ENCODE data around the gene HIP1. TPM values are rescaled to one million over a fixed set of nuclear protein-coding genes. Genes with fewer than 3 reads are reported as not detected.

HIP1 gene
- total and polyA plus RNA-seq, 9 of the 15 experiments (the other 6 are each of a cell fraction or from before 2014, with no cell fraction given) = 2.4 to 13.7 (median 9.5) TPM

GRCh38 chr7:75628055-75628454, 110.7 kb downstream of the HIP1 start (continued):
- no peak for TF ChIP-seq HSF4 (CRISPR knock-in tag; IDR thresholded peaks at IDR 0.05; ENCODE audit: borderline replicate concordance)
- no peak for TF ChIP-seq BRF1 (IDR thresholded peaks at IDR 0.05; ENCODE audit: borderline replicate concordance, extremely low read depth, insufficient read length)
- no peak for TF ChIP-seq GABPB2 (CRISPR knock-in tag; conservative IDR thresholded peaks at IDR 0.05)
- TF ChIP-seq NFIC (IDR thresholded peaks at IDR 0.05) = no peak
- TF ChIP-seq ZNF23 (CRISPR knock-in tag; IDR thresholded peaks at IDR 0.05) = no peak
- TF ChIP-seq TOE1 (IDR thresholded peaks at IDR 0.05; ENCODE audit: borderline replicate concordance) = peak; percentile 28; the same call in 1 of the 2 replicates
- TF ChIP-seq TOE1 (CRISPR knock-in tag; IDR thresholded peaks at IDR 0.05; ENCODE audit: borderline replicate concordance, low read depth) = no peak
- no peak for TF ChIP-seq ZFP36 (IDR thresholded peaks at IDR 0.05; ENCODE audit: low read depth, low read length, partially characterized antibody)
- TF ChIP-seq ZHX1 (conservative IDR thresholded peaks at IDR 0.05; ENCODE audit: low read length) = no peak
- TF ChIP-seq DIDO1 (tag; IDR thresholded peaks at IDR 0.05; ENCODE audit: low read depth) = no peak
- no peak for TF ChIP-seq SPI1 (IDR thresholded peaks at IDR 0.05; ENCODE audit: borderline replicate concordance, low read depth, low read length)
- no peak for TF ChIP-seq MYC (IDR thresholded peaks at IDR 0.05; ENCODE audit: low read depth, low read length)
- TF ChIP-seq MYC (CRISPR knock-in tag; IDR thresholded peaks at IDR 0.05; ENCODE audit: borderline replicate concordance, low read depth) = no peak
- TF ChIP-seq CREM (IDR thresholded peaks at IDR 0.05; ENCODE audit: low read depth) = no peak
- no peak for TF ChIP-seq ZSCAN32 (CRISPR knock-in tag; IDR thresholded peaks at IDR 0.05)
- no peak for TF ChIP-seq TAF7 (tag; IDR thresholded peaks at IDR 0.05)
- no peak for TF ChIP-seq CBX8 (IDR thresholded peaks at IDR 0.05; ENCODE audit: borderline replicate concordance, extremely low read depth, low read depth, low read length, poor library complexity, severe bottlenecking)
- no peak for TF ChIP-seq ZKSCAN8 (CRISPR knock-in tag; IDR thresholded peaks at IDR 0.05)
- no peak for TF ChIP-seq MAX (CRISPR knock-in tag; IDR thresholded peaks at IDR 0.05)
- no peak for TF ChIP-seq BCLAF1 (IDR thresholded peaks at IDR 0.05; ENCODE audit: borderline replicate concordance in 1 of 2, control insufficient read depth in 1 of 2, low read depth in 2 of 2, low read length in 1 of 2)
- TF ChIP-seq EWSR1 (IDR thresholded peaks at IDR 0.05; ENCODE audit: borderline replicate concordance, low read depth, partially characterized antibody) = no peak
- TF ChIP-seq ZNF124 (CRISPR knock-in tag; IDR thresholded peaks at IDR 0.05) = no peak
- no peak for TF ChIP-seq MEF2D (tag; conservative IDR thresholded peaks at IDR 0.05; ENCODE audit: low read depth)
- no peak for TF ChIP-seq ZNF311 (CRISPR knock-in tag; IDR thresholded peaks at IDR 0.05)
